ENCODE data around the gene GRIFIN. TPM values are rescaled to one million over a fixed set of nuclear protein-coding genes. Genes with fewer than 3 reads are reported as not detected.

GRIFIN gene
- total RNA-seq, 1 donor from 2014 or later = not detected

DNA sequence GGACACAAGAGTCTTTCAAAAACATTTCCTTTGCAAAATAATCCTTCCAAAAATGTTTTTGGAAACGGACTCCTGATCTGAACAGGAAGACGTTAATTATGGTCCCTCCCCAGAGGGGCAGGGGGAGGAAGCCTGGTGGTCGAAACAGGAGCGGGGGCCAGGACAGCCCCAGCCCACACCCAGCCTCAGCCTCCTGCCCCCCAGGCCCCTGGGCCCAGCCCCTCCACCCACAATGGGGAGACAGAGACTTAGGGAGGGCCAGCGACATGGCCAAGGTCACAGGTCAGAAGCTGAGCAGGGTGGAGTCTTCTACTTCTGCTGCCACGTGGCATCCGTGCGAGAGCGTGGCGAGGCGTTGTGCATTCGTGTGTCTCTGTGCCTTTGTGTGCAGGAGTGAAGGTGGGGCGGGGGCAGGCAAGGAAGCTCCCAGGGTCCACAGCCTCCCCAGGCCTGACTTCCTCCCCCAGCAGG lies 14.0 kb upstream of the GRIFIN start:
- ChIA-PET CTCF (interaction anchor here (1.2 kb wide), 1 partner anchor 38 kb away, joined by 3 read pairs; no protein-coding TSS in a partner anchor), POLR2A (no interaction called here)
- intact Hi-C loops (cut with micrococcal nuclease) = no loop called here
- DNase-seq (no peak), ATAC-seq (ENCODE audit: low read depth) (no peak)
- Mint-ChIP-seq H3K27ac (no peak overlapping the region), H3K27me3 (peaks cover 8% of the 10 kb centered on the region), H3K9me3 (no peaks in the 10 kb centered on the region), H3K36me3 (ENCODE audit: low read depth) (no peaks in the 10 kb centered on the region), H3K4me3 (no peak overlapping the region), H3K4me1 (peaks cover 3% of the 10 kb centered on the region)
- TF ChIP-seq, protein P1, sequence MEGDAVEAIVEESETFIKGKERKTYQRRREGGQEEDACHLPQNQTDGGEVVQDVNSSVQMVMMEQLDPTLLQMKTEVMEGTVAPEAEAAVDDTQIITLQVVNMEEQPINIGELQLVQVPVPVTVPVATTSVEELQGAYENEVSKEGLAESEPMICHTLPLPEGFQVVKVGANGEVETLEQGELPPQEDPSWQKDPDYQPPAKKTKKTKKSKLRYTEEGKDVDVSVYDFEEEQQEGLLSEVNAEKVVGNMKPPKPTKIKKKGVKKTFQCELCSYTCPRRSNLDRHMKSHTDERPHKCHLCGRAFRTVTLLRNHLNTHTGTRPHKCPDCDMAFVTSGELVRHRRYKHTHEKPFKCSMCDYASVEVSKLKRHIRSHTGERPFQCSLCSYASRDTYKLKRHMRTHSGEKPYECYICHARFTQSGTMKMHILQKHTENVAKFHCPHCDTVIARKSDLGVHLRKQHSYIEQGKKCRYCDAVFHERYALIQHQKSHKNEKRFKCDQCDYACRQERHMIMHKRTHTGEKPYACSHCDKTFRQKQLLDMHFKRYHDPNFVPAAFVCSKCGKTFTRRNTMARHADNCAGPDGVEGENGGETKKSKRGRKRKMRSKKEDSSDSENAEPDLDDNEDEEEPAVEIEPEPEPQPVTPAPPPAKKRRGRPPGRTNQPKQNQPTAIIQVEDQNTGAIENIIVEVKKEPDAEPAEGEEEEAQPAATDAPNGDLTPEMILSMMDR (IDR thresholded peaks at IDR 0.05) = no peak

DNA sequence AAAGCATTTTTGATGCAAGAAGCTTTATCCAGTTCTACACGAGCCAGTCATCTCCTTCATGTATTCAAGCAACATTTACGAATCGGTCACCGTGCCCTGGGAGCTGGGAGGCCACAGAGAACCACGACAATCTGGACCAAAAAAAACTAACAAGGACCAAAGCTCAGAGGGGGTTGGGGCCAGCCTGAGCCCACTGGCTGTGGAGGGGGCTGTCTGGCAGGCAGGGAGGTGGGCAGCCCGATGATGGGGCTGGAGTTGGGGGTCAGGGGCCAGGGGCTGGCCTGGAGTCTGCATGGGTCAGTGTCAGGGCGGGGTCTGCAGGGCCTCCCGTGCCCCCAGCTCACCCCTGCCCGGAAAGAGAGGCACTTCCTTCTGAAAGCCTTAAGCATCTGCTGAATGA lies 12.5 kb upstream of the GRIFIN start:
- ChIA-PET POLR2A (interaction anchor here (0.7 to 1.4 kb wide), 3 partner anchors 11 to 39 kb away, joined by 3 to 5 read pairs (median 3); no protein-coding TSS in a partner anchor), CTCF (no interaction called here)
- peaks cover 3% of the 10 kb centered on the region for H3K4me1 Mint-ChIP-seq
- DNase-seq (no peak), ATAC-seq (ENCODE audit: low read depth) (no peak)
- intact Hi-C loops (cut with micrococcal nuclease) = no loop called here
- H3K27me3 Mint-ChIP-seq = peaks cover 8% of the 10 kb centered on the region
- no peaks in the 10 kb centered on the region for H3K9me3 Mint-ChIP-seq
- no peaks in the 10 kb centered on the region for H3K36me3 Mint-ChIP-seq (ENCODE audit: low read depth)
- TF ChIP-seq, protein P1 (IDR thresholded peaks at IDR 0.05) = no peak
- H3K4me3 Mint-ChIP-seq = no peak overlapping the region
- H3K27ac Mint-ChIP-seq = no peak overlapping the region

DNA sequence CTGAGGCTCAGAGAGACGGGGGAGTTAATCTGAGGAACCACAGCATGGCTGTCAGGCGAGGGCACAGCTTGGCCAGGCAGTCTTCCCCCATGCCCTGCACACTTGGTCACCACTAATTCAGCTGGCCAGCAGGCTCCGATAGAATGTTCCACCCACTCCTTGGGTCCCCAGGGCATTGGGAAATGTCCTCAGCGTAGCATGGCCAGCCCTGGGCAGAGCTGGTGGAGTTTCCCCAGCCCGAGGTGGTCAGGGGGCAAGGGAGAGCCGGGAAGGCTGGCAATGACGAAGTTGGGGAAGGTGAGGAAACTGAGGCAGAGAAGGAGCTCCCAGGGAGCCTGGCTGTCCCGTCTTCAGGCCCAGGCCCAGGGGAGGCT lies 12.1 kb upstream of the GRIFIN start:
- DNase-seq = no peak
- H3K27me3 Mint-ChIP-seq = peaks cover 8% of the 10 kb centered on the region
- CTCF ChIA-PET = no interaction called here
- intact Hi-C loops (cut with micrococcal nuclease) = no loop called here
- no peak for ATAC-seq (ENCODE audit: low read depth)
- POLR2A ChIA-PET = interaction anchor here (0.7 to 1.4 kb wide), 3 partner anchors 11 to 39 kb away, joined by 3 to 5 read pairs (median 3); no protein-coding TSS in a partner anchor
- no peaks in the 10 kb centered on the region for H3K9me3 Mint-ChIP-seq
- no peaks in the 10 kb centered on the region for H3K36me3 Mint-ChIP-seq (ENCODE audit: low read depth)
- no peak overlapping the region for H3K4me3 Mint-ChIP-seq
- TF ChIP-seq, protein P1 (IDR thresholded peaks at IDR 0.05) = no peak
- H3K27ac Mint-ChIP-seq = no peak overlapping the region
- peaks cover 3% of the 10 kb centered on the region for H3K4me1 Mint-ChIP-seq

DNA sequence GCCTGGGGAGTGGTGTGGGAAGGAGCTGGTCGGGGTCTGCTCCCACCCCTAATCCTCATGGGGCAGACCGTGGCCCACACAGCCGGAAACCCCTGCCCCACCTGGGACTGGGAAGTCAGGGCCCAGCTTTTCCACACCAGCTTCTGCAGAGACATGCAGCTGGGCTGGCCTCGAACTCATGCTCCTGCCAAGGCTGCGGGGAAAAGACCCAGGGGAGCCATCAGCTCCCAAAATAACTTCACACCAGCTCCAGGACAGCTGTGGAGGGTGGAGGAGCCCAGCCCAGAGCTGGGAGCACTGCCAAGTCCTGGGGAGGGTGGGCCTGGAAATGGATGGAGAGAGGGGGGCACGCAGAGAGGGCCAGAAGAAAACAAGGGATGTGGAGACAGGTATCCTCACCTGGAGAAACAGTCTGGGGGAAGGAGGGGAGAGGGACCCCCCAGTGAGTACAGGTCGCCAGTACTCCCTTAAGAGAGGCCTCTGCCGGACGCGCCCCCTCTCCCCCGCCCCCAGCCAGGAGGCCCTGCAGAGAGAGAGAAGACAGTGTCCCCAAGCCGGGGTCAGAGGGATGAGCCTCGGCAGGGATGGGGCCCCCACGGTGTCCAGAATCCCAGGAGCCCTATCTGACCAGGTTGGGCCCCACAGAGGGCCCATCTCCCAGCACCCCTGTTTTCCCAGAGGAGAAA lies 11.5 kb upstream of the GRIFIN start:
- Mint-ChIP-seq H3K27me3 (peaks cover 5% of the 10 kb centered on the region), H3K9me3 (no peaks in the 10 kb centered on the region), H3K4me3 (no peak overlapping the region), H3K27ac (no peak overlapping the region), H3K4me1 (peaks cover 3% of the 10 kb centered on the region), H3K36me3 (ENCODE audit: low read depth) (no peaks in the 10 kb centered on the region)
- ATAC-seq (ENCODE audit: low read depth) (no peak), DNase-seq (no peak)
- POLR2A ChIA-PET = interaction anchor here (1.1 to 1.4 kb wide), 2 partner anchors 23 to 40 kb away, joined by 3 to 5 read pairs; no protein-coding TSS in a partner anchor
- CTCF ChIA-PET = no interaction called here
- intact Hi-C loops (cut with micrococcal nuclease) = no loop called here
- TF ChIP-seq, protein P1 (IDR thresholded peaks at IDR 0.05) = no peak

DNA sequence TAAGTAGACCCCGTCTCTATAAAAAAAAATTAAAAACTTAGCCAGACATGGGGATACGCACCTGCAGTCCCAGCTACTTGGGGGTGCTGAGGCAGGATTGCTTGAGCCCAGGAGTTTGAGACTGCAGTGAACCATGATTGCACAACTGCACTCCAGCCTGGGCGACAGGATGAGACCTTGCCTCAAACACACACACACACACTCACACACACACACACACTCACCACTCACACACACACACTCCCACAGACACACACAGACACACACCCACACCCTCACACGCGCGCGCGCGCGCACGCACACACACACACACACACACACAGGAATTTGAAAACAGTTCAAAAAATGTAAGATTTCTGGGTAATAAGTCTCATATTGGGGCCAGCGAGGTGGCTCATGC lies 8.7 kb upstream of the GRIFIN start:
- H3K27me3 Mint-ChIP-seq = peaks cover 3% of the 10 kb centered on the region
- TF ChIP-seq, protein P1 (IDR thresholded peaks at IDR 0.05) = no peak
- intact Hi-C loops (cut with micrococcal nuclease) = no loop called here
- CTCF ChIA-PET = interaction anchor here (1.8 kb wide), 1 partner anchor 186 kb away, joined by 3 read pairs; no protein-coding TSS in a partner anchor
- no peak overlapping the region for H3K4me3 Mint-ChIP-seq
- no peak for DNase-seq
- H3K36me3 Mint-ChIP-seq (ENCODE audit: low read depth) = no peaks in the 10 kb centered on the region
- POLR2A ChIA-PET = no interaction called here
- ATAC-seq (ENCODE audit: low read depth) = no peak
- peaks cover 3% of the 10 kb centered on the region for H3K4me1 Mint-ChIP-seq
- no peak overlapping the region for H3K27ac Mint-ChIP-seq
- H3K9me3 Mint-ChIP-seq = no peaks in the 10 kb centered on the region

Measured in activated B cell treated with CpG ODN at 0.5 μM for 24 hours (primary cell).